DOHH2 (cell line): ENCODE results near the gene UNC80.

Experiments used
- CTCF ChIP-seq: fragments of 200-600 bp; sonication (generic); IDR thresholded peaks from one replicate; pipeline ENCODE4 v1.5.1; 2014; ENCODE audit warnings: antibody characterized with exemption, mild to moderate bottlenecking, low read depth, low read length; ENCODE audit not compliant: poor library complexity, severe bottlenecking
- EZH2phosphoT487 ChIP-seq: fragments of 200-600 bp; sonication (generic); IDR thresholded peaks from 2 replicates; pipeline ENCODE4 v1.6.1; 2017; ENCODE audit warnings: borderline replicate concordance, mild to moderate bottlenecking, antibody characterized with exemption, low read length, moderate library complexity, mixed read lengths

- TF ChIP-seq CTCF (no peak), EZH2phosphoT487 (no peak)
These were observed 227.0 kb downstream of the UNC80 start for GRCh38 chr2:209998596-209998995.
